ENCODE results near the gene CAMTA1. TPM values are rescaled to one million over a fixed set of nuclear protein-coding genes. Genes with fewer than 3 reads are reported as not detected.

Gene CAMTA1
- total and polyA plus RNA-seq, 9 of the 15 experiments (the other 6 are each of a cell fraction or from before 2014, with no cell fraction given) = 43.9 to 161 (median 65.9) TPM

GRCh38 chr1:7348580-7348979 is 563.3 kb downstream of the CAMTA1 start:
- in situ Hi-C loops (cut with MboI) = no loop called here
- Histone ChIP-seq H3K9me1 (ENCODE audit: control insufficient read depth, insufficient read depth, low read length) (no peaks in the 10 kb centered on the region), H3K36me3 (ENCODE audit: control insufficient read depth, insufficient read depth, low read length) (no peaks in the 10 kb centered on the region), H3K9ac (ENCODE audit: insufficient read depth in 1 of 2, low read depth in 2 of 2, low read length in 2 of 2) (no peak overlapping the region), H3K4me1 (replicated peaks in 1 of 2; ENCODE audit: control insufficient read depth in 2 of 2, insufficient read depth in 2 of 2, low read length in 2 of 2) (no peaks in the 10 kb centered on the region), H3K9me3 (replicated peaks; ENCODE audit: control insufficient read depth, insufficient read depth, low read depth, low read length) (no peaks in the 10 kb centered on the region), H4K20me1 (replicated peaks; ENCODE audit: control insufficient read depth, insufficient read depth, low read length) (peaks cover 14% of the 10 kb centered on the region), H3K79me2 (ENCODE audit: control insufficient read depth, insufficient read depth, low read length) (no peaks in the 10 kb centered on the region), H3K4me2 (ENCODE audit: insufficient read depth, low read length) (no peak overlapping the region), H3K4me3 (no peak overlapping the region), H3K27me3 (ENCODE audit: control insufficient read depth in 2 of 2, insufficient read depth in 2 of 2, low read length in 2 of 2) (peaks cover 31 to 68% of the 10 kb centered on the region in 2 experiments), H3K27ac (ENCODE audit: extremely low read depth, low read depth, low read length) (no peak overlapping the region), H2AFZ (ENCODE audit: low read depth, low read length) (no peak overlapping the region)
- TF ChIP-seq RCOR1 (IDR thresholded peaks at IDR 0.05; ENCODE audit: borderline replicate concordance in 1 of 2, low read depth in 2 of 2, low read length in 2 of 2) (no peak), ZNF444 (CRISPR knock-in tag; IDR thresholded peaks at IDR 0.05) (no peak), EGR1 (conservative IDR thresholded peaks at IDR 0.05) (no peak), FOXM1 (IDR thresholded peaks at IDR 0.05; ENCODE audit: low read depth) (no peak), FOXM1 (CRISPR knock-in tag; IDR thresholded peaks at IDR 0.05; ENCODE audit: low read depth) (no peak), PHF21A (IDR thresholded peaks at IDR 0.05; ENCODE audit: borderline replicate concordance, low read depth) (no peak), WHSC1 (IDR thresholded peaks at IDR 0.05; ENCODE audit: low read length) (no peak), TEAD1 (CRISPR knock-in tag; IDR thresholded peaks at IDR 0.05) (no peak), FOXJ3 (CRISPR knock-in tag; IDR thresholded peaks at IDR 0.05) (no peak), FOS (IDR thresholded peaks at IDR 0.05; ENCODE audit: extremely low read depth, insufficient read length) (no peak), SMAD3 (CRISPR knock-in tag; conservative IDR thresholded peaks at IDR 0.05) (no peak), ARID2 (IDR thresholded peaks at IDR 0.05) (no peak), TEAD4 (IDR thresholded peaks at IDR 0.05; ENCODE audit: low read length) (no peak), TEAD4 (CRISPR knock-in tag; IDR thresholded peaks at IDR 0.05; ENCODE audit: borderline replicate concordance) (no peak)
- ATAC-seq (no peak), DNase-seq (ENCODE audit: extremely low read depth in 1 of 4, low spot score in 3 of 4) (no peak), FAIRE-seq (no peak)
- ChIA-PET CTCF (ENCODE audit: low intra/inter-chr PET ratio) (no interaction called here), POLR2A (no interaction called here)
- intact Hi-C loops (cut with micrococcal nuclease) = no loop called here
- BruUV-seq (replicated peaks) = no TSS peak
- 0% methylated on average over 10 of the region's 10 CpGs for WGBS (ENCODE audit: insufficient coverage, low coverage, missing lambda C conversion rate)
